Kidney capillary endothelial cell (primary cell): ENCODE data around the gene ANKRD39.
"Not testable (repeated sequence)": the region's sequence is repeated elsewhere in the genome, so short reads cannot be mapped to it uniquely, and the experiment has no call there.

Experiments used
- DNase-seq: peaks from one replicate; pipeline ENCODE4 v3.0.0-alpha.2; 2018; ENCODE audit warnings: low spot score

The ANKRD39 gene, protein sequence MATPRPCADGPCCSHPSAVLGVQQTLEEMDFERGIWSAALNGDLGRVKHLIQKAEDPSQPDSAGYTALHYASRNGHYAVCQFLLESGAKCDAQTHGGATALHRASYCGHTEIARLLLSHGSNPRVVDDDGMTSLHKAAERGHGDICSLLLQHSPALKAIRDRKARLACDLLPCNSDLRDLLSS

DNA sequence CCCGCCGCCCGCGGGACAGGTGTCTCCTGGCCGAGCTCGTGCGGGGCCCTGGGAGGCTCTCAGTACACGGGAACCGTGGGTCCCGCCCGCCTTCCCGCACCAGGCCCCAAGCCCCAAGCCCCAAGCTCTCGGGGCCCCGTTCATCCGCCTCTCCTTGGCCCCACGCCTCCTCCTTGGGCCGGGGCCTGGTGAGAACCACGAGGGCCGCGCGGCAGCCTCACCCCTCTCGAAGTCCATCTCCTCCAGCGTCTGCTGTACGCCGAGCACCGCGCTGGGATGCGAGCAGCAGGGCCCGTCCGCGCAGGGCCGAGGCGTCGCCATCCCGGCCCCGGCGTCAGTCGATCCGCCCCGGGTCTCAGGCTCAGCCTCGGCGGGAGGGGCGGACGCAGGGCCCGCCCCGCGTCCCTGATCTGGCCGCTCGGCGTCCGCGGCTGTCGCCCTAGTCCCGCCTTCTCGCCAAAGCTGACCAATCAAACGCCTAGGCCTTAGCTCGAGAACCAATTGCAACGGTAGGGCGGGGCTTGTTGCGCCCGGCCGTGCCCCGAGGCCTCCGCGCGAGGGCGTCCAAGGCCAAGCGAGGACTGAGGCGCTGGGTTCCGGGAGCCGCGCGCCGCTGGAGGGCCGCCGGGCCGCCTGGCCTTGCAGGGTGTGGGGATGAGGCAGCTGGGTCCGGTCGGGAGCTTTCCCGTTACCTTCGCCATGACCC lies at the start of gene ANKRD39:
Gene ANKRD39, minus strand, starts transcription at position 350 of the 706 bp plus-strand sequence. Its CDS starts 29 bp downstream, at position 321.
- DNase-seq = peak; percentile 98

DNA sequence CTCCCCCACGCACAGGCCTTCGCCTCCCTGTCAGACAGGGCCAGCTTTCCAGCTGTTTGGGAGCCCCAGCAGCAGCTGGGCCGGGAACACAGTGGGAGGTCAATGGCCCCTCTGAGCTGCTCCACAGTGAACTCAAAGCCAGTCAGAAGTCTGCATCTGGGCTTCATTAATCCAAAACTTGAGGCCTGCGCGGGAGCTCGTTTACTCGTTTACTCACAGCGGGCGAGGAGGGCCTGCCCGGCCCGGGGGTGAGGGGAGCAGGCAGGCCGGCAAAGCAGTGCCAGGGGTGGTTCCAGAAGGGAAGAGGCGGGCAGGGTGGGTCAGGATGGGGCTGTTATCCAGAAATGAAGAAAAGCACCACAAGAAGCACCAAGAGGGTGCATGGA lies 48.9 kb upstream of the ANKRD39 start:
- DNase-seq = no peak

DNA sequence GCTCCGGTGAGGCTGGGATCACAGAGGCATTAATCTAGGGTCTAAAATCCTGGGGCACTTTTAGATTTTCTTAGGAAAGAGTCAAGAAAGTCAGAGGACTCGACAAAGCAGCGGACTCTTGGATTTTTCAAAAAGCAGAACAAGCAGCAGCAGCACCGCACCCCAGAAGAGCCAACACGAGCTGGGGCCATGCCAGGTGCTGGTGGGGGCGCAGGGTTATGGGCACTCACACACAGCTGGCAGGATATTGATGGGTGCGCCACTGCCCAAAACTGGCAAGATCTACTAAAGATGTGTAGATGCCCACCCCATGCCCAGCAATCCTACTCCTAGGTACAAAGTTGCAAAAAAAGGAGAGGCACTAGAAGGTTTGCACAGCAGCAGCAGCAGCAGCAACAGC lies 46.0 kb upstream of the ANKRD39 start:
- no peak for DNase-seq

DNA sequence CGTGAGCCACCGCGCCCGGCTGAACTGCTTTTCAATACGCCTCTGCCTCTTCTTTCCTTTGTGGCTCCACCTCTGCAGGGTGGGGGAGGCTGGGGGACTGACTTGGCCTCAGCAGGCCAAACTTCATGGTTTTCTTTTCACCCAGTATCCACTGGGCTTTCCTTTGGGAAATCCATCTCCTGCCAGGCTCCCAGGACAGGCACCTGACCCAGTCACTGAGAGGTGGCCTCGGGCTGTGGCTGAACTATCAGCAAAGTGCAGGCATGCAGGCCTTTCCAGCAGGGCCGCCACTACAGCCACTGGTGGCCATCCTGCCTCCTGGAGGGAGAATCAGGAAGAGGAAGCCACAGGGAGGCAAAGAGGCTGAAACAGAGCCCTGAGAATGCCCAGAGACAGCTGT lies 45.5 kb upstream of the ANKRD39 start:
- DNase-seq = no peak

DNA sequence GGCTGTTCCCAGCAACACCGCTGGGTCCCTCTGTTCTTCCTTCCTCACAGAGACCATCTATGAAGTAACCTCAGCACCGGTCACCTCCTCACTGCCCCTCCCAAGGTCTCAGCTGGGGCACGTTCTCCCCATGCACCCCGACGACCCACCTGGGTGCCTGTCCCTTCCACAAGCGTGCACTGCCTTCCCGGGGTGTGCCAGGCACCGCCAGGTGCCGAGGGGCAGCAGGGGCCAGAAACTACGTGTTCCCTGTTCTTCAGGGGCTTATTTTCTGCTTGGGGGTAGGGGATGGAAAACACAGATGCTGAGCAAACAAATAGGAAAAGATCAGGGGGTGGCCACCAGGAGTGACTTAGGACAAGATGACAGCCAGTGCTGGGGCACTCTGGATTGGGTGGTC lies 42.4 kb upstream of the ANKRD39 start:
- DNase-seq = no peak

DNA sequence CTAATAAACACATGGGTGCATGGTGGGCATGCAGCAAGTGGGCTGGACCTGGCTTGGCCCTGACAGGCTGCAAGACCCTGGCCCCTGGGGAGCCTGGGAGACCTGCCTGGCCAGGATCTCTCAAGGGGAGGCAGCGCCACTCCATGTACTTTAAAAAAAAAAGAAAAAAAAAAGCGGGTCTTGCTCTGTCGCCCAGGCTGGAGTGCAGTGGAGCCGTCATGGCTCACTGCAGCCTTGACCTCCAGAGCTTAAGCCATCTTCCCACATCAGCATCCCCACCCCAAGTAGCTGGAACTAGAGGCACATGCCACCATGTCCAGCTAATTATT lies 41.6 kb upstream of the ANKRD39 start:
- no peak for DNase-seq

DNA sequence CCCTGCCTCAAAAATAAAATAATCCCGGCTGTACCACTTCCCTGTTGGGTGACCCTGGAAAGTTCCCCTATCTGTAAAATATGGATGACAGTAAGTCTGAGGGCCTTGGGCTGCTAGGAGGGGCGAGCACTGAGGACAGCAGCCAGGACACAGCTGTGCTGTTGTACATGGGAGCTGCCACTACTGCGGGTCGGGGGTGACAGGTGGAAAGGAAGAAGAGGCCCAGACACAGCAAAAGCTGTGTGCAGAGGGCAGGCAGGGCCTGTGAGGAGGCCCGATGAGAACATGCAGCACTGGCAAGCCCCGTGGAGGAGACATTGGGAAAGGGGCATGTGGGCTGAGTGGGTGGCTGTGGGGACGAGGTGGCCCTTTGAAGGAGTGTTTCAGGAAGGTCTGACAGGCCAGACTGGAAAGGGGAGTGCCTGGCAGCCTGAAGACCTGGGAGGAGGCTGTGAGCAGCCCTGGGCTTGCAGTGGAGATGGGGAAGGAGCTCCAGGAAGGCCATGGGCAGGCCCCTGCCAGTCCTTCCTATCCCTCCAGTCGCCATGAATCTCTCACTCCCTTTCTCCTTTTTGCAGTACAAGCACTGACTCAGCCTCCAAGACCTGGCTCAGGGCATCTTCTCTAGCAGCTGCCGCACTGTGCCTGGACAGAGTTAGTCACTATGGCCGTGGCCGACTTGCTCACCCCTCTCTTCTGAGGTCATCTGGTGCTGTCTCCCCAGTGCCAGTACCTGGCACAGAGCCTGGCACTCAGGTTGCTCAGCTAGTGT lies 41.0 kb upstream of the ANKRD39 start:
- no peak for DNase-seq

DNA sequence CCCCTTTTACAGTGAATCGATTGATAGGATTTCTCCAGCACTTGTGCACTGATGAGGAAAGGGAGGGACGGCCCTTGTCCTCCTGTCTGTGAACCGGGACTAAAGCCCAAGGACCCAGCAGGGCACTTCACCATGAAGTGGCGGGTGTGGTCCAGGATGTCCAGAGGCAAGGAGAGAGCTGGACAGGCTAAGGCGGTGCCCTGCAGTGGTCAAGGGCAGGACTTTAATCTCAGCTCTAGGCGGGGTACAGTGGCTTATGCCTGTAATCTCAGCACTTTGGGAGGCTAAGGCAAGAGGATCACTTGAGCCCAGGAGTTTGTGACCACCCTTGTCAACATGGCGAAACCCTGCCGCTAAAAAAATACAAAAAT lies 40.3 kb upstream of the ANKRD39 start:
- no peak for DNase-seq

DNA sequence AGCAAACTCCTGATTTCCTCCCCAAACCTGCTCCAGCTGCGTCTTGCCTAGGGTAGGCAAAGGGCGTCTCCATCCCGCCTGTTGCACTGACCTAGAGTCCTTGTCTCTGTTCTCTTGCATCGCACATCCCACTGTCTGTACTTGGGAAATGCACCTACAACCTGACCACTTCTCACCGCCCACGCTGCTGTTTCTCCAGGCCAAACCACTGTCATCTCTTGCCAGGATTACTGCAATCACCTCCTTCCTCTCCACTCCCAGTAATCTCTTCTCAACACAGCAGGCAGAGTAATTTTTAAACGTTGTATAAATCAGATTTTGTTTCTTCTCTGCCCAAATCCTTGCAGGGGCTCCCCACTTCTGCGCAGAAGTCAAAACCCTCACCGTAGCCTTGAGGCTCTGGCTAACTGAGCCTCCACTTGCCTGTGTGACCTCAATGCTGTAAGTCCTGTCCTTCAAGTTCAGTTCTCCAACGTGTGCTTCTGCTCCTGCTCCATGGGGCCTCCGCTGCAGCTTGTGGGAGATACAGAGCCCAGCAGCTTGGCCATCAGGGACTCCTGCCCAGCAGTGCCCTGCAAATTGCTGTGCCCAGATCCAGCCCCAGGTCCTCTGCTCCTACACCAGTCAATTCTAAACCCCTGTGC lies 39.8 kb upstream of the ANKRD39 start:
- no peak for DNase-seq

DNA sequence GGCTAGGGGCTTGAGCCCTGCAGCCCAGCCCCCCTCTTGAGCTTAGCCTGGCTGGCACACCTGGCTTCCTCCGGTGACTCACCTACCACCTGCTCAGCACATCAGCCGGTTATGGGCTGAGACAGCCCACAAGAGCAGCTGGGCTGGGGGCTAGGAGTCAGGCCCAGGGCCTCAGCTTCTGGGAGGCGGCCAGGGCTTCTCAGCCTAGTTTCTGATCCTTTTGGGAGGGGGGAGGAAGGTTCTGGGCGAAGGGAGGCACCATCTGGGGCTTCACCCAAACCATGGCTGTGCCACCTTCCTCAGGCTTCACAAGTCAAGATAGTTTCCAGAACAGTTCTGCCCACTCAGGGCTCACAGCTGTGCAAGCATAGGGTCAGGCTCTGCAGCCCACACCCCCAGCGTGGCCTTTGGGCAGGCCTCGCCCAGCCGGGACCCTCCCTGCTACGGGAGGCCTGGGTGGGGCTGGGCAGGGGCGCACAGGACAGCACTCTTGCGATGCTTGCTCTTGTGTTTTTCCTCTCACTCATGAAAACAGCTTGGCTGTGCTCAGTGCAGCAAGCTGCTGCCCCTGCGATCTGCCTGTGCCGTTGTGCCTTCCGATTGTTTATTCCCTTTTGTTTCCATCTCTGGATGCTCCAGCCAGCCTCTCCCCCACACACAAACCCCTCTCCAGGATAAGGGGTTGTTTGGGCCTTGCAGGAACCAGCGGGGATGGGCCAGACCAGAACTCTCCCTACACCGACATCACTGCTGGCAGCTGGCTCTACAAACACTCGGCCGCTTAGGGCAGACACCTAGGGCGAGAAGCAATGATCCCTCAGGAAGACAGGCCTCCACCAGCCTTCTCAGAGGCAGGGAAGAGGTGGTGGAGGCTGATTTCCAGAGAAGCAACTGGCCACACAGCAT lies 38.2 kb upstream of the ANKRD39 start:
- no peak for DNase-seq

DNA sequence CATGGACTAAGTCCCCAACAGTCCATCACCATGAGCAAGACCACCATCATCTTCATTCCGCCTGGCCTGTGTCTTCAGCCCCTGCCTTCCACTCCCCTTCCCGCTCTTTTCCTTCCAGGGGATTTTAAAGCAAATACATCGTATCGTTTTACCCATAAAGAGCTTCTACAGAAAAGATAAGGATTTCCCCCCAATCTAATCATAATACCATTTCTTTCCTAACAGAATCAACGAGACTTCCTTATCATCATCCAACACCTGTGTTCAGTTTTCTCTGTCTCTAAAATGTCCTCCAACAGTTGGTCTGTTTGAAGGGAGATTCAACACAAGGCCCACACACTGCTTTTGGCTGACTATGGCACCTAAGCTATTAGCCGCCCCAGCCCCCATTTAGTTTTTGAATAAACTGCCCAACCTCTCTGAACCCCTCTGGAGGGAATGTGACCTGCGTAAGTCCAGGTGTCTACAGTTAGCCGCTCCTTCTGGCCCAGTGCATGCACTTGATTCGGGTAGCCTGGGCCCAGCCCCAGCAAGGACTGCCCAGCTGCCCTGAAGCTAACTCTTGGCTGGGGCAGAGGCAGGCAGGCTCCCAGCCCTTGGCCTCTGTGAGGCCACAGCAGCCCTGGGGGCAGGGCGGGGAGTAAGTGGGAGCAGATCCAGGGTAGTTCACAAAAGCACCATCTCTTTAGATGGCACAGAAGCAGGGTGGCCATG lies 37.4 kb upstream of the ANKRD39 start:
- DNase-seq = no peak

DNA sequence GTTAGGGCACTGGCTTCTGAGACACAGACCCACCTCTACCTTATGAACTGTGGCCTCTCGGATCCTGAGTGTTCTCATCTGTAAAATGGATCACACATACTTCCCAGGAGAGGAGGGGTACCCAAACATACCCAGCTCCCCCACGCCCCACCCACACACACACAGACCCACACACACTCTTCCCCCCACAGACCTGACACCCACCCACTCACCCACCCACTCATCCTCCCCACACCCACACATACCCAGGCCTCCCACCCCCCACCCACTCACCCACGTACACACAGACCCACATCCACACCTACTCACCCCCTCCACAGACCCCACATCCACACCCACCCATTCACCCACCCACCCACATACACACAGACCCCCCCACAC lies 36.3 kb upstream of the ANKRD39 start:
- DNase-seq = no peak

DNA sequence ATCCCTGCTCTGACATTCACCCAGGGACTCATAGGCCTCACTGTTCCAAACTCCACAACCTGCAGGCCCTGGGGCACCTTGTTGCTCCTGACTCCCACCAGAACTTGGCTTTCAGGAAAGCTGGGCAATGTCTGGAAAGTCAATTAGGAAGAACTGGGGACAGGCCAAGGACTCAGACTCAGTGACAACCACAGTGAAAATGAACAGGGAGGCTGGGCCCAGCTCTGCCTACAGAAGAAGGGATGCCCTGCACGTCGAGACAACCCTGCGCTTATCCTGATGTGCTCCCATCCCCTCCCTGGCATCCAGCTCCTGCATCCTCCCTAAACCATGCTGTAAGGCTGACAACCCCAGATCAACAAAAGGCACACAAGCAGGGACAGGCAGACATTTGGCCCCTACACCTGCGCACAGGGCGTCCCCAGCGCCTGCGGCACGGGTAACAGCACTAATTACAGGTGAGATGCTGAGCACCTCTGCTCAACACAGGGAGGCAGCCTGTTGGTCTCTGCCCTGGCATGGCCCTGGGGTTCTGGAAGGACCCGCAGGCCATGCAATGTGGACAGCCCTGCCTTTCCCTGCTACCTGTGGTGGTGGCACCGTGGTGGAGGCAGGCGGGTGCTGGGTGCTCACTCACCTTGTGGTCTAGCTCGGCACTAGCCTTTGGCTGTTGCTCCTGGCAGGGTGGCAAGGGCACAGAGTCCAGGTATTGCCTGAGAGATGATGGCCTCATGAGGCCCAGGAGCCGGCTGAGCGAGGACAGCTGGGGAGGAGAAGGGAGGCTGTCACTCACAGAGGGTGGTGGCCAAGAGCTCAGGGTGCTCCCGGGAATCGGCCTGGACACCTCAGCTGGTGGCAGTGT lies 35.7 kb upstream of the ANKRD39 start:
- no peak for DNase-seq

DNA sequence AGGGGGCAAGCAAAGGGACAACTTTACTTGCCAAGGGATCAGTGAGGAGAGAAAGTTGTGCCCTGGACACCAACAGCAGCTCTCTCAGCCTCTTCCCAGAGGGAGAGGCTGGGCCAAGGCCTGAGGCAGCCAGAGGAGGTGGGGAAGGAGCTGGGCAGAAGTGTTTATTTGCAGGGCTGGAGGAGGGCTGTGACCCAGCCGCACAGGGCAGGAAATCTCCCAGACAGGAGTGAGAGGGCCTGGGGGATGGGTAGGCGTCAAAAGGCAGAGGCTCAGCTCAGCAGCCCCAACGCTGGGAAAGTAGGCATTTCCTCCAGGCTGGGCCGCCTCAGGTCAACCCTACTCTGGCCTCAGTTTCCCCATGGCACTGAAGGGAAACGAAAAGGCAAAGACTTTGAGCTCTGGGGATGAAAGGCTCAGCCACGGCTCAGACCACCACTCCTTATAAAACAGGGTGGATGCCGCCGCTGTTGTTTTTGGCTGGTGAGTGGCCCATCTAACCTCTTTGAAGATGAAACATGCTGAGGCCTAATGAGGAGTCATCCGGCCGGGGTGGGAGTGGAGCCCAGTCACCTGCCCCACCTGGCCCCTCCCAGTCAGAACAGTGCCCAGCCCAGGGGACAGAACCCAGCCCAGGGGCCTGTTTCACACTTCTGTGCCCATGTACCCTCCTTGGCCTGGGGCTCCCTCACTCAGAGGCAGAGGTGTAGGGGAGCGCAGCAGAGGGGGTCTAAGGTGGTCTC lies 33.9 kb upstream of the ANKRD39 start:
- DNase-seq = peak; percentile 77

DNA sequence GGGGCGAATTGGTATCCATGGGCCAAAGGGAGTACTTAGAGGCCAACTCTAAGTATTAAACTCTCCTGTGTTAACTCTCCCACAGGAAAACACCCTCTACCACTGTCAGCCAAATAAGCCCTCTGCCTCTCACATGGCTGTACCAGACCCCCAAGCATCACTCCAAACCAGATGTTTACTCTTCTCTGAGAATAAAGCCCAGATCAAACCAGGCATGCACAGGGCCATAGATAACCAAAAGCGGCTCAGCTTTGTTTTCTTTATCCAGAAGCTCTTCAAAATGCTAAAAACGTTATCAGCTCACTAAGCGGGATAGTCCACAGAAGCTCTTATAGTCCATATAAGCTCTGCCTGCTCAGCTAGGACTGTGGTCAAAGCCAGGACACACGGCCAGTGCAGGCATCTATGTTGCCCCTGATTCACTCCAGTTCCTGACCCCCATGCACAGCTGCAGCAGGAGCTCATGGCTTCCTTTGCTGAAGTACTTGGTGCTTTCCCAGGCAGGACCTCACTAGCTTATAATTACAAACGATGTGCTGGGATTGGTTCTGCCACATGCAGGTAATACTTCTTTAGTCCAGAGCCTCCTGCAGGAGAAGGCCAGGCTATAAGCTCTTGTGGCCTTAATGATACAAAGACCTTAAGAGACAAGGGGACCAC lies 33.0 kb upstream of the ANKRD39 start:
- DNase-seq = no peak

DNA sequence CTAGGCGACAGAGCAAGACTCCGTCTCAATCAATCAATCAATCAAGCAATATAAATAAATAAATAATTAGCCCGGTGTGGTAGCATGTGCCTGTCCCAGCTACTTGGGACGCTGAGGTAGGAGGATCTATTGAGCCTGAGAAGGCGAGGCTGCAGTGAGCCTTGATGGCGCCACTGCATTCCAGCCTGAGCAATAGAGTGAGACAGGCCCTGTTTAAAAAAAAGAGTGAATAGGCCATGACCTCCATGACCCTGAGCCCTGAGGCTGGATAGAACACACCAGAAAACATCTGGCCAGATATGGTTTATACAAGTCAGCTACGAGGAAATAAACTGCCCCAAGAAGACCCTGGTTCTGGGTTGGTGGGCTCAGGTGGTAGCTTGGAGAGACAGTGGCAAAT lies 32.4 kb upstream of the ANKRD39 start:
- no peak for DNase-seq

DNA sequence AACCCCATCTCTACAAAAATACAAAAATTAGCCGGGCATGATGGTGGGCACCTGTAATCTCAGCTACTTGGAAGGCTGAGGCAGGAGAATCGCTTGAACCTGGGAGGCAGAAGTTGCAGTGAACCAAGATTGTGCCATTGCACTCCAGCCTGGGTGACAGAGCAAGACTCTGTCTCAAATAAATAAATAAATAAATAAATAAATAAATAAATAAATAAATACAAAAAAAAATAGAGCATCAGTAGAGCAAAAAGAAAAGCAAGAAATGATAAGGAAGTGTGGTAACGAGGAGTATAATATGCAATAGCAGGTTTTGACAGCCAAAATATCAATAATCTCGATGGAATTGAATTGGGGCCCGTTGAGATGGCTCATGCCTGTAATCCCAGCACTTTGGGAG lies 31.7 kb upstream of the ANKRD39 start:
- DNase-seq = not testable (repeated sequence)

DNA sequence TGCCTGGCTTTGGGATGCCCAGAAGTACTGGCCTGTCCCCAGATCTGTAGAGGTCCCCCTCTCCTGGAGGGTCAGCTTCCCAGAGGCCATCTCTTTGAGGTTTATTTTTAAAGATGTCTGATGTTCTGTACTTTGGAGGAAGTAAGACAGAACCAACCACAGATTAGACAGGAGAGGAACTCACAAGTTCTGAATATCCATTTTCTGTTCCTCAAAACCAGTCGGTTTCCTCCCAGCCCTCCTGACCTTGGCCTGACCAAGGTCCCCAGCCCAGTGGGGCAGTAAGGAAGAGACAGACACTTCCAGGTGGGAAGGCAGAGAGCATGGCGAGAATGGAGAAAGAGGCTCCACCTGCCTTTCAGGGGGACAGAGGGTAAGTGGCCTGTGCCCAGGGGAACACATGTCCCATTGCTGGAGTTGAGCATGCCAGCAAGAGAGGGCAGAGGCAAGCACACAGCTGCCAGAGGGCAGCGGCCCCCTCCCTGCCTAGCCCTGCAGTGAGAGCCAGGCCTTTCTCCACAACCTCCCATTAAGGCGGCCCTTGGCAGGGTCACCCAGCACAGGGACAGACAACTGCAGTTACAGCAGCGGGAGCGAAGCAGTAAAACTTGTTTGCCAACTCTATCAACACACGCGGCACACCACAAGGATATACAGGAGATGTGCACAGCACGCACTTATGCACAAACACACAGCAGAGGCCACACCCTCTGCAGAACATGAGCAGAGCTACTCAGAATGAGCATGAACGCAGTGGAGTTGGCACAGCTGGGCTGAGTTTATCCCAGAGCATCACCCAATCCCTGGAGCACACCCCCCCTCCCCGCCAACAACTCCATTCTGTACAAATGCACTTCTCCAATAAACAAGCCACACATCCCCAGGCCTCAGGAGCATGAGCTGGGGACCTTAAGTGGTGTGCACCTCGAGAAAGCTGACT lies 30.5 kb upstream of the ANKRD39 start:
- no peak for DNase-seq
